Ishikawa (cell line): ENCODE results near the gene TBC1D22A.

Experiments used
- CEBPB ChIP-seq: IDR thresholded peaks from 2 replicates; pipeline ENCODE4 v1.6.1; 2012
- CREB1 ChIP-seq: IDR thresholded peaks from 2 replicates; pipeline ENCODE4 v1.6.1; 2012; ENCODE audit warnings: low read depth
- EGR1 ChIP-seq: IDR thresholded peaks from 2 replicates; pipeline ENCODE4 v1.6.1; 2012
- EP300 ChIP-seq: IDR thresholded peaks from 2 replicates; pipeline ENCODE4 v1.6.1; 2012; ENCODE audit warnings: borderline replicate concordance
- FOXM1 ChIP-seq: IDR thresholded peaks from 2 replicates; pipeline ENCODE4 v1.6.1; 2012; ENCODE audit warnings: low read depth, borderline replicate concordance
- MAX ChIP-seq: IDR thresholded peaks from 2 replicates; pipeline ENCODE4 v1.6.1; 2012
- NFIC ChIP-seq: IDR thresholded peaks from 2 replicates; pipeline ENCODE4 v1.6.1; 2012
- RAD21 ChIP-seq: IDR thresholded peaks from 2 replicates; pipeline ENCODE4 v1.6.1; 2012; ENCODE audit warnings: low read depth
- REST ChIP-seq: IDR thresholded peaks from 2 replicates; pipeline ENCODE4 v1.6.1; 2012; ENCODE audit warnings: low read depth, mild to moderate bottlenecking
- TAF1 ChIP-seq: IDR thresholded peaks from 2 replicates; pipeline ENCODE4 v1.6.1; 2012; ENCODE audit warnings: low read depth, mild to moderate bottlenecking
- TCF12 ChIP-seq: IDR thresholded peaks from 2 replicates; pipeline ENCODE4 v1.6.1; 2012; ENCODE audit warnings: low read depth
- TEAD4 ChIP-seq: IDR thresholded peaks from 2 replicates; pipeline ENCODE4 v1.6.1; 2012
- USF1 ChIP-seq: IDR thresholded peaks from 2 replicates; pipeline ENCODE4 v1.6.1; 2012
- YY1 ChIP-seq: IDR thresholded peaks from 2 replicates; pipeline ENCODE4 v1.6.1; 2012; ENCODE audit warnings: low read depth
- ZBTB7A ChIP-seq: IDR thresholded peaks from 2 replicates; pipeline ENCODE4 v1.6.1; 2012; ENCODE audit warnings: low read depth

Gene TBC1D22A

GRCh38 chr22:46969491-46969890 lies 207.0 kb downstream of the TBC1D22A start:
- TF ChIP-seq RAD21 (no peak), CREB1 (no peak), USF1 (no peak), TAF1 (no peak), REST (no peak), FOXM1 (no peak), CEBPB (no peak), YY1 (no peak), EP300 (no peak), MAX (no peak), NFIC (no peak), EGR1 (no peak), TCF12 (no peak)

GRCh38 chr22:46969961-46970360 lies 207.5 kb downstream of the TBC1D22A start:
- TF ChIP-seq CEBPB (no peak), EGR1 (no peak), ZBTB7A (no peak), YY1 (no peak)

GRCh38 chr22:46970411-46971098 lies 208.1 kb downstream of the TBC1D22A start:
- TF ChIP-seq RAD21 (no peak), FOXM1 (no peak), REST (no peak), YY1 (no peak), NFIC (no peak), TAF1 (no peak), CREB1 (no peak), CEBPB (no peak), ZBTB7A (no peak)

GRCh38 chr22:46971099-46971763 lies 208.8 kb downstream of the TBC1D22A start:
- TF ChIP-seq RAD21 (no peak), MAX (no peak), EGR1 (no peak), USF1 (no peak), TEAD4 (no peak), TAF1 (no peak), CREB1 (no peak), REST (no peak)

GRCh38 chr22:46971764-46972125 lies 209.3 kb downstream of the TBC1D22A start:
- TF ChIP-seq USF1 (no peak), ZBTB7A (no peak), MAX (no peak), TCF12 (no peak), FOXM1 (no peak)
